GM03348 (cell line): Measurements from ENCODE around the gene CHD1.
A peak's percentile ranks its signal among the peaks of the same experiment; 100 is the strongest.

Experiments used
- DNase-seq: peaks from one replicate; pipeline ENCODE4 v3.0.0; 2012; ENCODE audit warnings: low spot score

Gene CHD1

GRCh38 chr5:98904780-98905179 is 24.0 kb downstream of the CHD1 start:
- peak; percentile 29 for DNase-seq

DNA sequence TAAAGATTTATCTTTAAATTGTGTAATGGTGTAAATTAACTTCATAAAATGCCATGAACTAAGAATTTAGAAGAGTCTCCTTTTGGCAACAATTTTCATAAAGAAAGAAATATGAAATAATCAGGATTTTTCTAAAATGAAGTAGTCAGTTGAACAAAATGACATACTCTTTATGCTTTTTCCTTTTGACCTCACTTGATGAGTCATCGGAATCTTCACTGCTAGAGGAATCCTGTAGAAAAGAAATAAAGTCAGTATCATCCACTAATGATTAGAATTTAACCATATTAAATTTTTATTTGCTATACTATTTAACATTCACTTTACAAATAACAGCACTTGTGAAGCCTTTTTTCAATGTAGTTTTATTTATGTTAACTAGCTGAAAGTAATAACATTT is 26.1 kb downstream of the CHD1 start:
- peak; percentile 21 for DNase-seq

- DNase-seq = no peak
These were observed 29.4 kb downstream of the CHD1 start for GRCh38 chr5:98899456-98899855.

DNA sequence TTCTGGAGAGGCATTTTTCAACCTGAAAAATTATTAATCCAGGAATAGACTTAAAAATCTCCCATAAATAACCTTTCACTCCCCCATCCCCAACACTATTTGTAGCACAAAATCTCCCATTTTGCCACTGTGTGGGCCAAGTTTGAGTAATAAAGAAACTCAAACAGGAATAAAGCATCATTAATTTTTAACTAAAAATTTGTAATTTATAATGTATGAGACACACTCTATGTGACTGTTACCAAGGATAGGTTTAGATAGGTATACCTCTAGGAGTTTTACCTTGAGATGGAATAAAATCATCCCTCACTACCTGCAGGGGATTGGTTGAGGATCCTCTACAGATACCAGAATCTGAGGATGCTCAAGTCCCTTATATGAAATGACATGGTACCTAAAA is 30.1 kb downstream of the CHD1 start:
- DNase-seq = no peak

GRCh38 chr5:98891591-98891990 is 37.2 kb downstream of the CHD1 start:
- no peak for DNase-seq

DNA sequence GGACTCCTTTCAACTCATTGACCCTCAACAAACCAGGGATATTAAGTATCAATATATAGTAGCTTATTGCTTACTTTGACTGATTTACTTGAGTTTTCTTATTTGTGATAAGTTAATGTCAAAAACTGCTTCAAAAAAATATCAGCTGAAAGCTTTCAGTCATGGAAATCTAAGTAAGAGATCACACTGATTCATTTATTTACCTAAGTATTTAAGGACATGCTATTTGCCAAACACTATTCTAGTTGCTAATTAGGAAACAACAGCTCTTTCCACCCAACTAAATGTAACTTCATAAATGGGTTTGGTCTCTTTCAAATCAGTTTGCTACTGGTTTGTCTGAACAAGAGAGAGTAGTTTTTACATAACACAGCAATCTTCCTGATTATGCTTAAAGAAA is 48.2 kb downstream of the CHD1 start:
- DNase-seq = no peak

GRCh38 chr5:98880151-98880550 is 48.7 kb downstream of the CHD1 start:
- DNase-seq = no peak

DNA sequence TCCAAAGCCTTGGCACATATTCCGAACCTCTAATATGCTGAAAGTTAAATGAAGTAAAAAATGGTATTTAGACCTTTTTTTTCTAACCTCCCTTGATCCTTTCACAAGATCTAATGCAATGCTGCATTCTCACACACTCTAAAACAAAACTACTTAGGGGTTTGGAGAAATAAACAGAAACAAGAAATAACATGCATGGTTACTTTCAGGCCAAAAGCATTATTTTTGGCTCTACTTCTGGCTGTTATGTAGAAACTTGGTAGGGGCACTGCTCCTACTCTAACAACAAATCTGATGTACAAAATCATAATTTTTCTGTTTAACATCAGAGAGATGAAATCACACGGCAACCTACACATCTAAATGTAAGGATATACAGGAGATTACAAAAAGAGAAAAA is 51.2 kb downstream of the CHD1 start:
- DNase-seq = no peak

DNA sequence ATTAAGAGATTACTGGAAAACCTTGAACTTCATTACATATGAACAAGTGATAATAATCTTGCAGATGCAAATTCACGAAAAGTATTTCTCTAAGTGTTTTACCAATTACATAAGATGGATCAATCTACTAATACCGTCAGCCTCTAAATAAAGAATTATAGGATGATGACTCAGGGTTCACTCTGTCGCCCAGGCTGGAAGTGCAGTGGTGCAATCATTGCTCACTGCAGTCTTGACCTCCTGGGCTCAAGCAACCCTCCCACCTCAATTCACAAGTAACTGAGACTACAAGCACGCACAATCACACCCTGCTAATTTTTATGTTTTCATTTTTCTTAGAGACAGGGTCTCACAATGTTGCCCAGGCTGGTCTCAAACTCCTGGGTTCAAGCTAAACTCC is 56.1 kb downstream of the CHD1 start:
- DNase-seq = no peak

DNA sequence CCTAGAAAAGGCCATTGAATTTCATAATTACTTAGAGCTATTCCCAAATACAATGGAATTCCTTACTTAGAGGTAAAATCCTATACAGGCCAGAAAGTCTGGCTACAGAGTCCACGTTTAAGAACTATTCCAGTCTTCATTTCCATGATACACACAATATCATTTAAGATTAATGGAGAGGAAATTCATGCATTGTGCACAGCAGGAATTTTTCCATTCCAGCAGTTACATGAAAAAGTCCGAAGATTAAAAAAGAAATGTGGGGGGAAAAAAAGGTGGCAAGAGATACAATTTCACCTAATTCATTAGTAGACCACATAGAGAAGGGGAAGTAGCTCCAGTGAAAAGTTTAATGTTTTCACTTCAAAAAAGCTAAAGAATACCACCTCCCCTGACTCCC is 63.1 kb downstream of the CHD1 start:
- no peak for DNase-seq

GRCh38 chr5:98847054-98847453 is 81.8 kb downstream of the CHD1 start:
- no peak for DNase-seq

- DNase-seq = no peak
These were observed 82.3 kb downstream of the CHD1 start for GRCh38 chr5:98846520-98846919.

- DNase-seq = no peak
These were observed 82.9 kb downstream of the CHD1 start for GRCh38 chr5:98845878-98846277.

- no peak for DNase-seq
These were observed 83.9 kb downstream of the CHD1 start for GRCh38 chr5:98844865-98845264.

GRCh38 chr5:98843481-98843880 is 85.3 kb downstream of the CHD1 start:
- DNase-seq = no peak

DNA sequence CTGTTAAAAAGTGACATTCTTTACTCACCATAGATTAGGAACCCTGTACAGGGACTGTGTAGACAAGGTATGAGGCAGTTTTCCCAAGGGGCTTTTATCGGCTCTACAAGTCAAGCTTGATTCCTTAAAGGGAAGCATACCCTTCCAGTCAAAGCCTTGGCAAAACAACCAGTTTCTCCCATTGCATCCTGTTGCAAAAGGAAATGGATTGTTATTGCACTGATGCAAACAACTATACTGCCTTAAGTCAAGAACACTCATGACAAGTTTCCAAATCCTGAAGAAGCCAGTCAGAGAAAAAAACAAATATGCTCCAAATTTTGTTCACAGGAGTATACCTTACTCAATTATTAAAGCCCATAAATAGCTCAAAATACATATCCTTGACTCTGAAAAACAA is 87.9 kb downstream of the CHD1 start:
- no peak for DNase-seq

GRCh38 chr5:98839469-98840383 is 89.1 kb downstream of the CHD1 start:
- peak; percentile 41 for DNase-seq

GRCh38 chr5:98836175-98836574 is 92.6 kb downstream of the CHD1 start:
- DNase-seq = no peak

GRCh38 chr5:98827588-98828284 is 101.1 kb downstream of the CHD1 start:
- DNase-seq = no peak

- DNase-seq = peak; percentile 65
These were observed 101.6 kb downstream of the CHD1 start for GRCh38 chr5:98827161-98827560.

GRCh38 chr5:98825582-98826375 is 103.0 kb downstream of the CHD1 start:
- no peak for DNase-seq

DNA sequence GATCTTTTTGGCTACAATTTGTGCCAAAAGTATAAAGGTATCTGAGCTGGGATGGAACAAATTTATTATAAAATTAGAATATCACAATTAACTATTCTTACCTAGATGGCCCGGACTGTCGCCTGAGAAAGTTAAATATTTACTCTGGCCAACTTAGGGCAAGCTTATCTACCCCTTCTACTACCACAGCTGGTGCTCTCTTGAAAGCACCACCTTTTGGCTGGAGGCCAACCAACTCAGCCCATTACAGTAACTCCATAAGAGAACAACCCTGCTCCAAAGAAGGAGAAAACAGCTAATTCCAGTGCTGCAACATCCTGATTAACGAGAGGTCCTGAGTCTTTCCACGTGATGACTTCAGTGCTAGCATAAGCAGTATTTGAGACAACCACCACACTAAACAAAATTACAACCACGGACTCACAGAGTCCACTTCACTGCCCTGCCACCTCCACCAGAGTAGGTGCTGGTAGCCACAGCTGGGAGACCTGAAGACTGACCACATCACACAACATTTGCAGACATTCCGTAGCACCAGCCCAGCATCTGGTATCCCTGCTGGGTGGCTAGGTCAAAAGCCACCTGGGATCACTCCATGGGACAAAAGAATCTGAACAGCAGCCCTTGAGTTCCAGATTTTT is 112.1 kb downstream of the CHD1 start:
- no peak for DNase-seq
